Measurements from ENCODE around the gene LAMC3. TPM values are rescaled to one million over a fixed set of nuclear protein-coding genes. Genes with fewer than 3 reads are reported as not detected.

The LAMC3 gene
- polyA plus RNA-seq, 1 of the 3 experiments (the other 2 are of a cell fraction), result 0.07 TPM

- H3K9me2 ChIP-seq, result no peaks in the 10 kb centered on the region
- H3K4me3 ChIP-seq (ENCODE audit: low read depth in 2 of 2, low read length in 1 of 2), result no peak overlapping the region
- no peaks in the 10 kb centered on the region for H3K4me1 ChIP-seq (ENCODE audit: control insufficient read depth in 1 of 2, insufficient read depth in 2 of 2, low read depth in 1 of 2, low read length in 1 of 2)
- H3F3A ChIP-seq (replicated peaks; ENCODE audit: insufficient read depth), result no peaks in the 10 kb centered on the region
- H3K36me3 ChIP-seq (replicated peaks in 1 of 2; ENCODE audit: control insufficient read depth in 1 of 2, insufficient read depth in 2 of 2, low read length in 1 of 2), result no peaks in the 10 kb centered on the region
- no peak overlapping the region for H3K27ac ChIP-seq (ENCODE audit: low read depth in 2 of 2, low read length in 1 of 2)
- CTCF ChIA-PET, result interaction anchor here (1.0 to 1.3 kb wide), 3 partner anchors 10 to 28 kb away, joined by 4 to 5 read pairs (median 4); no protein-coding TSS in a partner anchor
- H3K4me2 ChIP-seq, result no peak overlapping the region
- no peak for DNase-seq
- H4K20me1 ChIP-seq (ENCODE audit: insufficient read depth), result no peaks in the 10 kb centered on the region
- H3K27me3 ChIP-seq (ENCODE audit: insufficient read depth), result peaks cover 30% of the 10 kb centered on the region; the same call in 1 of the 2 replicates
- no peaks in the 10 kb centered on the region for H3K79me2 ChIP-seq (ENCODE audit: insufficient read depth)
- POLR2A ChIA-PET, result no interaction called here
- WGBS (ENCODE audit: low lambda C conversion rate), result 73% methylated on average over 33 of the region's 40 CpGs
- H3K9me3 ChIP-seq, result no peaks in the 10 kb centered on the region
- TF ChIP-seq SMC3 (IDR thresholded peaks at IDR 0.05; ENCODE audit: low read depth, low read length) (no peak), FOXM1 (IDR thresholded peaks at IDR 0.05; ENCODE audit: low read depth) (no peak), FOXJ3 (CRISPR knock-in tag; IDR thresholded peaks at IDR 0.05) (no peak), NRF1 (IDR thresholded peaks at IDR 0.05; ENCODE audit: low read depth, low read length) (no peak), NFIC (IDR thresholded peaks at IDR 0.05; ENCODE audit: borderline replicate concordance) (no peak)
- no peak overlapping the region for H2AFZ ChIP-seq (ENCODE audit: low read depth)
- H3K9ac ChIP-seq, result no peak overlapping the region
Observed at GRCh38 chr9:131025953-131026858, 17.2 kb downstream of the LAMC3 start.

DNA sequence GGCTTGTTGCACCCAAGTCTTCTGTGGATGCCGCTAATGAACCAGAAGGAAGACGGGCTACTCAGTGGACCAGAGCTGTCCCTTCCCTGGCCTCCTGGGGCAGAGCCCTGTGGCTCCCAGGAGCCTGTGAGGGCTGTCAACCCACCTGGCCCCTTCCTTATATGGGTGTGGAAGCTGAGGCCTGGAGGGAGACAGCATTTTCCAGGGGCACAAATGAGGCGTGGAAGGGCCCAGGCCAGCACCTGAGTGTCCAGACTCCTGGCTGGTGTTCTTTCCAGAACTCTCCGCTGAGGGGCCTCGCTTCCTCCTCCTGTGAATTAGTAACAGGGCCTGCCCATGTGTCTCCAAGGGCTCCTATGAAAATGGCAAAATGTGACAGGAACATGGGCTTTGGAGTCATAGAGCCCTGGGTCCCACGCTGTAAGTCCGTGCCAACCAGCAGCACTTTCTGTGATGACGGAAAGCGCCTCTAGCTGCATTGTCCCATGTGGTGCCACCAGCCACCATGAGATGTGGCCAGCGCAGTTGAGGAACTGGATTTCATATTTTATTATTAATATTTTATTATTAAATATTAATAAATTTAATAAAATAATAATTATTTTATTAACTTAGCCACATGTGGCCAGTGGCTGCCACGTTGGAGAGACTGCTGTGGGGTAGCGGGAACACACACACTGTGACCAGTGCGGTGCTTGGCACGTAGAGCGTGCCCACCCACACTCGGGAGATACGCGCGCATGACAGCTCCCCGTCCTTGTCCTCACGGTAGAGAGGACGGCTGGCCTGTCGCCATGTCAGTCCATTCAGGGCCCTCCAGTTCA lies 18.3 kb downstream of the LAMC3 start:
- no peak overlapping the region for H3K27ac ChIP-seq (ENCODE audit: low read depth in 2 of 2, low read length in 1 of 2)
- TF ChIP-seq NRF1 (IDR thresholded peaks at IDR 0.05; ENCODE audit: low read depth, low read length) (no peak), NFIC (IDR thresholded peaks at IDR 0.05; ENCODE audit: borderline replicate concordance) (no peak), ZBTB33 (IDR thresholded peaks at IDR 0.05; ENCODE audit: borderline replicate concordance, low read depth) (no peak), YY1 (IDR thresholded peaks at IDR 0.05; ENCODE audit: low read depth) (no peak), MXI1 (IDR thresholded peaks at IDR 0.05; ENCODE audit: low read depth, low read length) (no peak)
- no peak overlapping the region for H3K9ac ChIP-seq
- no peaks in the 10 kb centered on the region for H3K79me2 ChIP-seq (ENCODE audit: insufficient read depth)
- ChIA-PET CTCF (interaction anchor here (1.0 kb wide), 1 partner anchor 9 kb away, joined by 4 read pairs; no protein-coding TSS in a partner anchor), POLR2A (no interaction called here)
- H3K9me3 ChIP-seq, result no peaks in the 10 kb centered on the region
- H4K20me1 ChIP-seq (ENCODE audit: insufficient read depth), result no peaks in the 10 kb centered on the region
- H3K4me2 ChIP-seq, result no peak overlapping the region
- no peak overlapping the region for H3K4me3 ChIP-seq (ENCODE audit: low read depth in 2 of 2, low read length in 1 of 2)
- DNase-seq, result no peak
- H3F3A ChIP-seq (replicated peaks; ENCODE audit: insufficient read depth), result no peaks in the 10 kb centered on the region
- H3K36me3 ChIP-seq (replicated peaks in 1 of 2; ENCODE audit: control insufficient read depth in 1 of 2, insufficient read depth in 2 of 2, low read length in 1 of 2), result no peaks in the 10 kb centered on the region
- no peak overlapping the region for H2AFZ ChIP-seq (ENCODE audit: low read depth)
- H3K9me2 ChIP-seq, result no peaks in the 10 kb centered on the region
- WGBS (ENCODE audit: low lambda C conversion rate), result 87% methylated on average over 23 of the region's 23 CpGs
- no peaks in the 10 kb centered on the region for H3K4me1 ChIP-seq (ENCODE audit: control insufficient read depth in 1 of 2, insufficient read depth in 2 of 2, low read depth in 1 of 2, low read length in 1 of 2)
- peaks cover 26% of the 10 kb centered on the region; the same call in 1 of the 2 replicates for H3K27me3 ChIP-seq (ENCODE audit: insufficient read depth)

All from SK-N-SH (cell line).